Hindlimb muscle (tissue), 1 donor: ENCODE measurements around the gene PLA2G4C. TPM values are rescaled to one million over a fixed set of nuclear protein-coding genes. Genes with fewer than 3 reads are reported as not detected.

ENCODE experiments used
- DNase-seq: peaks from one replicate; pipeline ENCODE4 v3.0.0-alpha.2; 2013
- polyA plus RNA-seq: library from polyadenylated mRNA; unstranded; fragments of 120-200 nt; gene quantifications from one replicate; pipeline ENCODE4 v1.2.1, GENCODE V29; 2013; ENCODE audit not compliant: insufficient read length

PLA2G4C gene, protein sequence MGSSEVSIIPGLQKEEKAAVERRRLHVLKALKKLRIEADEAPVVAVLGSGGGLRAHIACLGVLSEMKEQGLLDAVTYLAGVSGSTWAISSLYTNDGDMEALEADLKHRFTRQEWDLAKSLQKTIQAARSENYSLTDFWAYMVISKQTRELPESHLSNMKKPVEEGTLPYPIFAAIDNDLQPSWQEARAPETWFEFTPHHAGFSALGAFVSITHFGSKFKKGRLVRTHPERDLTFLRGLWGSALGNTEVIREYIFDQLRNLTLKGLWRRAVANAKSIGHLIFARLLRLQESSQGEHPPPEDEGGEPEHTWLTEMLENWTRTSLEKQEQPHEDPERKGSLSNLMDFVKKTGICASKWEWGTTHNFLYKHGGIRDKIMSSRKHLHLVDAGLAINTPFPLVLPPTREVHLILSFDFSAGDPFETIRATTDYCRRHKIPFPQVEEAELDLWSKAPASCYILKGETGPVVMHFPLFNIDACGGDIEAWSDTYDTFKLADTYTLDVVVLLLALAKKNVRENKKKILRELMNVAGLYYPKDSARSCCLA
- polyA plus RNA-seq, result 58.0 TPM

DNA sequence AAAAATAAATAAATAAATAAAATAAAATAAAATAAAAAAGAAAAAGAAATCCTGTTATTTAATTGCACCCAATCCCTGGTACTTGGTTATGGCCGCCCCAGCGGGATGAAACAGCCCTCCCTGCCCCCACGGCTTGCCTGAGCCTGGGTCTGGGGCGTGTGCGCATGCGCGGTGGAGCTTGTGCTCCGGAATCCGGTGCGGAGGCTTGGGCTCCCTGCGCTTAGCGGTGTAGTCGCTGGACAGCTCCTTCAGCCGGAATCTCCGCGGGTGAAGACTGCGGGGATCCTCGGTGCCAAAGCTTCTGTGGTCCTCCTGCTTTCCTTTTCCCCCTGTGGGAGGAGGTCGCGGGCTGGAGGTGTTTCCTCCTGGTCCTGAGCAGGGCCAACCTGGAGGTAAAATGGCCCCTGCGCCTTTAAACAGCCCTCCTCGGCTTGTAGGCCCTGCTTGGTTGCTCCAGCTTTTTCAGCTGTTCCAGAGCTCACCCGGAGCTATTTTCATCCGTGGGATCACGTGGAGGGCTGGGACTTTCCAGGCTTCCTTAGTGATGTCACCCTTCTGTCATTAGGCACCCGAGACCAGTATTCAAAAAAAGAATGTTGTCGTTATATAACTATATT lies at the start of gene PLA2G4C:
PLA2G4C (minus strand) TSS at position 468 of the 617 bp plus-strand sequence. CDS start 4,288 bp downstream, outside the sequence.
- peak; percentile 86 for DNase-seq

DNA sequence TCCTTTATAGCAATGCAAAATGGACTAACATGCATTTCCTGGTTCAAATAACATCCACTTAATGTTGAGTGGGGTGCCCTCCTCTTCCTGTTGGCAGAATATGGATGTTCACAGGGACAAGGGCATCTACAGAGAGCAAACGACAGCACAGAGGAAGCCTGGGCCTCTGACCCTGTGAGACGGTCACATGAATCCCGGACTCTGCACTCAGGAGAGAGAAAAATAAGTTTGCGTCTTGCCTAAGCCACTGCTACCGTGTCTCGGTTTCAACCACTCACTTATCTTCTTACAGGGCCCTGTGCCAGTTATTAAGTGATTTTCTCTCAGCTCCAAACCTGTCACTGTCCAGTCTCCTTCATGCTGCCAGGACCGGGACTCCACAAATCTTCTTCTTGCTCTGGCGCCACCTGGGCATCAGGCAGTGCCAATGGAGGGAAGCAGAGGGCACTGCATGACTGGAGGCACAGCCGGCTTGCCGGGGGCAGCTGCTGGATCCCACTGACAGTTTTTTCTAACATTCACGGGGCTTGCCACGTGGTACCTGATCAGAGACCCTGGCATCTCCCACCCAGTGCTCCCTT lies 47.7 kb upstream of the PLA2G4C start:
- no peak for DNase-seq

DNA sequence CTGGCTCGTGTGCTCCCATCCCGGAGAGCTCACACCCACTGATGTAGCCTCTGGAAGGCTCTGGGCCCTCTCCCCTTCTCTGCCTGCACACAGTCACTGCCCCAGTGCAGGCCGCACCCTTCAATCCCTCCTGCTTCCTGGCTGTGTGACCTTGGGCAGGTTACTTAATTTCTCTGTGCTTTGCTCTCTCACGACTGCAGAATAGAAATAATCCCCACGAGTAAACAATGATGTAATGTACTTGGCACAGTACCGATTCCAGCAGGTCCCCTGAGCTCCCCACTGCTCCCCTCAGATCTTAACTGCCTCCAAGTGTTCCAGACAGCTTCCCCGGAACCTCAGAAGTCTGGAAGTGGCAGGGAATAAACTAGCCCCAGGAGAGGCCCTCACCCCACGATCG lies 43.4 kb upstream of the PLA2G4C start:
- no peak for DNase-seq

DNA sequence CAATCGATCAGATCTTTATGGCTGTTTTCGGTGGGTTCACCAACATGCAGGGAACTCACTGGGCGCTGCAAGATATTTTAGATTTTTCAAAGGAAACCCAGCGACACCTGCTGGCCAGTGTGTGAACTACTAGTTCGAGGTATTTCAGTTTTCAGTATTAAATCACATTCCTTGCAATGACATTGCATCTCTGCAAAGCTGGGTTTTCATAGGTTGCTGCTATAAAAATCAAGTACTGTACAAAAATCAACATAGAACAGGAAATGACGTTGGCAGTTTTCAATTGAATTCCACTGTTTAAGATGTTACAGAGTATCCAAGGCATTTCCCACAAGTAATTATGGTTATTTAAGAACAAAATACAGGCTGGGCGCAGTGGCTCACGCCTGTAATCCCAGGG lies 41.9 kb upstream of the PLA2G4C start:
- peak; percentile 53 for DNase-seq

DNA sequence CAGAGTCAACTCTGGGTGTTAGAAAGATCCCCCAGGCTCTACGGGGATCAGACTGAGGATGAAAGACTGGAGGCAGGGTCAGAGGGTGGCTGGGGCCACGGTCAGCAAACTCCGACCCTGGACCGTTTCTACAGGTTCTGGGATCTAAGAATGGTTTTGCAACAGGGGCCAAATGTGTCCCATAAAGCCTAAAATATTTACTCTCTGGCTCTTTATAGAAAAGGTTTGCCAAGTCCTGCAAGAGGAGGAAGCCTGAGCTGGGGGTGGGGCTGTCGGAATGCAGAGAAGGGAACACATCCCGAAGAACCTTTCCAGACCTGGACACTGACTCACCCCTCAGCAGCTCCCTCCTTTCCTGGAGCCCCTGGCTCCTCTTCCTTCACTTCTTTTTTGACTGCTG lies 38.8 kb upstream of the PLA2G4C start:
- DNase-seq, result peak; percentile 26

DNA sequence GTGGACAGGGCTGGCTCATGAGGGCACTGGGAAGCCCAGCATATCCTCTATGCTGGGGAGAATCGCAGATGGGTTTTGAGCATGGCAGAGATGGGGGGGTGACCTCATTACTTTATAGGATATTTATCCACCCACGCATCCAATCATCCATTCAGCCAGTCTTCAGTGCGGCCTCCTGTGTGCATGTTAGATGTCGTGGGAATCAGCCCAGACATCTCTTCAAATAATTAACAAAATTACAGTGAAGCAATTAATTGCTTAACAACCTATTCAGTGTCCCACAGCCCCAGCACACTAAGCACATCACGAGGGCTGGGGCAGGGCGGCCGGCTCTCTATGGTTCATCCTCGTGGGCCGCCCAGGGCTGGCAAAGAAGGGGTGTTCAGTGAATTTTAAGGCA lies 38.0 kb upstream of the PLA2G4C start:
- no peak for DNase-seq

DNA sequence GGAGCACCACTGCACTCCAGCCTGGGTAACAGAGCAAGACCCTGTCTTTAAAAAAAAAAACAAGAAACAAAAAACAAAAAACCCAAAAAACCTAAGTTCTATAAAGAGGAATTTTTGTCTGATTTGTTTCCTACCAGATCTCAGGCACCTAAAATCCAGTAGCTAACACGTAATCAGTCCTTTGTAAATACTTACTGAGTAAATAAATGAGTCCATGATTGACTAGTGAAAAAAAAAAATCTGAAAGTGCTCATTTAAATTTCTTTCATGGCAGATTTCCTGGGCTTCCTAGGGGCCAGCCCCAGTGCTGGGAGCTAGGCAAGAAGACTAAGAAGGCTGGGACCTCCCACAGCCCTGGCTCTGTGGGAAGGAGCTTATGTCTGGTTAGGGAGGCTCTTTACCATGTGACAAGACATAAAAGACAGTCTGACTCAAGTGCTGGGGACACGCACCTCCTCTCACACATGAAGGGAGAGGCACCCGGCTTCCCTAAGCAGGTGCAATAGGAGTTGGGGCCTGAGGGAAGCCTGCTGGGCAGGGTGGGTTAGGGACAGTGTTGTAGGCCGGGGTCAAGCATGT lies 37.1 kb upstream of the PLA2G4C start:
- no peak for DNase-seq

DNA sequence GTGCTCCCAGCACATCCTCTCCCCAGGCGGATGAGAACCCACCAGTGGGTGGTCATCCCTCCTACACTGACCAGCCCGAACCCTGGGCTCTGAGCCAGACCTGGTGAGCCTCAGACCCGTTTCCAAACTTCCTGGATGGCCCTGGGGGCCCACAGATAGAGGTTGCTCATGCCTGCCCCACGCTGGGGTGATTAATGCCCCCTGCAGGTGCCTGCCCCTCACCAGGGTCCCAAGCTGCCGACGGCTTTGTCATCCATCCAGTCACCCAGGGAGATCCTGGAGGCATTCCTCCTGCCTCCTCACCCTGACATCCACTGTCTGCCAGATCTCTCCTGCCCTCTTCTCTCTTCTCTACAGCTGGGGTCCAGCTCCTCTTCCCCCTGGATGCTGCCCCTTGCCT lies 28.4 kb upstream of the PLA2G4C start:
- DNase-seq, result no peak

DNA sequence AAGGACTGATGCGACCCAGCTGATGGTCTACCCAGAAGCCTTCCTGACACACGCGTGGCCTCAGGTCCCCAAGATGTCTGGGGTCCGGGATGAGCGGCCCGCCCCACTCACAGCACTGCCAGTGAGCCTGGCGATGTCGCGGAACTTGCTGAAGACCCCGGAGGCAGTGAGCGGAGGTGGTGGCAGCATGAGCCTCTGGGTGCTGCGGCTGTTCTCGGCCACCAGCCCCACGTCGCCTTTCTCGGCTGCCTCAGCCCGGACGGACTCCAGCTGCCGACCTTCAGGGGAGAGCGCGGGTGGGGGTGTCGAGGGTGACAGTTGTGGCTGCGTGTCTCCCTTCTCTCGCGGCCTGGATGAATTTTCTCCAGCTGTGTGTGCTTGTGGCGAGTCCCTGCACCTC lies 26.8 kb upstream of the PLA2G4C start:
- DNase-seq, result no peak

DNA sequence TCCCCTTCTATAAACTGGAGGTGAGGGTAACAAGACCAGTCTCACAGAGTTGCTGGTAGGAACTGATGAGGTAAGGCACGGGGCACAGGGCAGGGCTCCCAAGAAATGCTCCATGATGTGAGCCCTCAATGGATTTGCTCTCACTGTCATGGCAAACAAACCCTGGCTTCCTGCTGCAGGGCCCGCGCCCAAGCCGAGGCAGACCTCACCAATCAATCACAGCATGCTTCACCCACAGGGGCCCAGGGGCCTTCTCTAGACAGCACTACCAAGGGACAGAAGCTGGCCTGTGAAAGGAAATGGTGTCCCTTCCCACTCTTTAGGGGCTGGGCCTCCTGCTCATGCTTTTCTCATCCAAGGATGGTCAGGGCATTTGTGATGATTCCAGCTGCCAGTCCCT lies 25.9 kb upstream of the PLA2G4C start:
- DNase-seq, result no peak

DNA sequence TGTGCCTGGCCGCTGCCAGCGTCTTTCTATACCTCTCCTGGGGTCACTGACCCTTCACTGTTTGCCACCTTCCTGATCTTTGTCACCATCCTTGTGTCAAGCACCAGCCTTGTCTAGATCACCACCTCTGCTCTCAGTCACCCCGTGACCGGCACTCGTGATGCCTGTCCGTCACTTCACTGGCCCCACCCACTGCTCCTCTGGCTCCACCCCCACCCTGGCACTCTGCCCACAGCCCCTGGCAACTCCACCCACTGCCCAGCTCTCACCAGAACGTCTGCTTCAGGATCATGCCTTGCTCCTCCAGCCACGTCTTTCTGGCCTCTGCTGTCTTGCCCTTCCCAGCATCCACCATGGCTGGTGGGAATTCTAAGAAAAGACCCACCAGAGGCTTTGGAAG lies 24.8 kb upstream of the PLA2G4C start:
- DNase-seq, result no peak

DNA sequence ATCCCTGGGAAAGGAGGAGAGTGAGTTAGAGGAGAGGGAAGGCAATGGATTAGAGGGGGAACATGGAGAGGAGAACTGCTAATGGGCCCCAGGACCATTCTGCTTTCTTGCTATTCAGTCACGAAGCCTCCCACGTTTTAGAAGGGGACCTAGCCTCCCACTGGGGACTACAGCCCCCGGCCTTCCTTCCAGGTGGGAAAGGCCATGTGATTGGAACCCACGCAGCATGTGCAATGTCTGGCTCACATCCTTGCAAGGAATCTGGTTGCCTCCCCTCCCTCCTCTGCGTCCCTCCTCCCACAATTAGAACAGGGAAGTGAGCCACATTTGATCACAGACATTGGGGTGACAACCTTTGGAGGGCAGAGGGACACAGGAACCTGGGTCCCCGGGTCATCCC lies 22.5 kb upstream of the PLA2G4C start:
- DNase-seq, result no peak

DNA sequence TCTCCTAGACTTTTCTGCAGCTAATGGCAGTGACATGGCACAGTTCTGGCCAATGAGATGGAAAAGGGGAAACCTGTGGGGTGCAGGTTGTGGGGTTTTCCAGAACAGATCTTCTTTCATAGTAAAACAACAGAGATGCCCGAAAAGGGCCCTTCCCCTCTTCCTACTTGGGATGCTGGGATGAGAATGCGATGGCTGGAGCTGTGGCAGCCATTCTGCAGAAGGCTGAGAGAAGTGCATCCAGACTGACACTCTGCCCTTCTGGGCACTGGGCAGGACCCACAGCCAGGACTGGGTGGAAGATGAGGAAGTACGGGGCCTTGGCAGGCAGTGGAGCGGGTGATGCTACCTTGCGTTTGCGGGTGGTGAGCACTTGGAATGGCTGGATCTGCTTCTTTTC lies 16.9 kb upstream of the PLA2G4C start:
- no peak for DNase-seq

DNA sequence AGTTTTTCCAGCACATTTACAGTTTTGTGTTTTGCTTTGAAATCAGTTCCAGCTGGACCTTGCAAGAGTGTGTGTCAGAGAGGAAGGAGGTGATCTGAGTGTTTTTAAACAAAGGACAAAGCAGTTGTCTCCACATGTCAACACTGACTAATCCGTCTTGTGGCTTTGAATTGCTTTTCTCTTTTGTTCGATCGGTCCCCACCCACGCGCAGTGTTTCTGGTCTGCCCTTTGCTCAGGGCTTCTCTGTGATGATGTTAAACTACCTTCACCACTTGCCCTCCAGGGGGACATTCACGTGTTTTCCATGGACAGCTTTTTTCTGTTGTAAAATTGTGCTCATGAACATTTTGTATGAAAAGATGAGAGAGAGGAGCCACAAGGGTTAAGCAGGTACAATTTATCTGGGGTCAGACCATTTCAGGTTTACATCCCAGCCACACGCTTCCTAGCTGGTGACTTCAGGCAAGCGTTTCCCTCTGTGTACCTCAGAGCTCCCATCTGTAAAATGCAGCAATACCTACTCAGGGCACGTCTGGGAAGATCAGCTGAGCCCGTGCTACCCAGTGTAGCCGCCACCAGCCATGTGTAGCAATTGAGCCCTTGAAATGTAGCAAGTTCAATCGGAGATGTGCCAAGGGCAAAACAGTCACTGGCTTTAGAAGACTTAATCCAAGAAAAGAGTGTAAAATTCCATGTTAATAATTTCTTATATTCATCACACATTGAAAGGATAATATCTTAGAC lies 13.5 kb upstream of the PLA2G4C start:
- DNase-seq, result no peak

DNA sequence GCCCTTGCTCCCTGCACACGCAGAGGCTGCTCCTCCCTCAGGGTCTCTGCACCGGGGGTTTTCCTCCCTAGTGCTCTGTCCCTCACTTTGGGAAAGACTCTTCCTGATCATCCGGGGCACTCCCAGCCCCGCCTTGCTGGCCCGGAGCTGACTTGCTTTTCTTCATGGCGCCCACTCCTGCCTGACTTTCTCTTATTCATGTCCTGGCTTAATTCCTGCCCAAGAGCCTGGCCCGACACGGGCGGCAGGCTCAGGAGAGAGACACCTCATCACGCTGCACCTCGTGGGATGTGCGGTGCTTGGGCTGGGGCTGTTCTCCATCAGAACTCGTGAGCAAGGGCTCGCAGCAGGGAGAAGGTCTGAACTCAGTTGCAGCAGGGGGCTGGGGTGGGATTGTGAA lies 11.8 kb upstream of the PLA2G4C start:
- no peak for DNase-seq

DNA sequence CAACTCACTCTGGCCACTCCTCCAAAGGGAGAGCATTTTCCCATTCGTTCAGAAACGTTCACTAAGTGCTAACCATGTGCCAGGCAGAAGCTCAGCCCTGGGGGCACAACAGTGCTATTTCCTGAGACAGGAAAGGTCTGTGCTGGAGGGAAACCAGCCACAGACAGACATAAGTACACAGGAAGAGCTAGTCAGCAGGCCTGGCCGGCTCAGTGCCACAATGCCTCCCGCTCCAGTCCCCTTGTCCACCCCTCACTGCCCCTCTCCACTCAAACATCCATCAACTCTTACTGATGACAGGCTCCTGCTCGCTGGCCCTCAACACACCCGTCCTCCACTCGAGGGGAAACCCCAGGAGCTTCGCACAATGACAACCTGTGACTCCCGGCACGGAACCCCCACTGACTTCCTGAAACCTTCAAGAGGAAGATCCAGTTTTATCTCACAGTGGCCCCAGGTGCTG lies 11.3 kb upstream of the PLA2G4C start:
- DNase-seq, result no peak

DNA sequence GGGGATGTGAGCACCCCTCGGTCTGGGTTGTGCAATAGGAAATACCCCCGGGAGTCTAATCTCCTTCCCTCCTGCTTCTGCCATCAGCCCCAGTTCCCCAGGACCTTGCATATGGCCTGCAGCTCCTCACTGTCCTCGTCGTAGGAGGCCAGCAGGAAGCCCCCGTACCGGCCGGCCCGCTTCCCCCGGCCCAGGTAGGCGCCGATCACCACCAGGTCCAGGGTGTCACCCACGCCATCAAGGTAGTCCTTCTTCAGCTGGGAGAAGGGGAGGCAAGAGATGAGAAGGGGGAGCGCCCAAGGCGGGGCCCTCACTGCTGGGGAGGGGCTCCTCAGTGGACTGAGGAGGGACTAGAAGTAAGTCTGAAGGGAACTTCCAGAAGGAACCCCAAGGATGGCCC lies 10.4 kb upstream of the PLA2G4C start:
- no peak for DNase-seq

DNA sequence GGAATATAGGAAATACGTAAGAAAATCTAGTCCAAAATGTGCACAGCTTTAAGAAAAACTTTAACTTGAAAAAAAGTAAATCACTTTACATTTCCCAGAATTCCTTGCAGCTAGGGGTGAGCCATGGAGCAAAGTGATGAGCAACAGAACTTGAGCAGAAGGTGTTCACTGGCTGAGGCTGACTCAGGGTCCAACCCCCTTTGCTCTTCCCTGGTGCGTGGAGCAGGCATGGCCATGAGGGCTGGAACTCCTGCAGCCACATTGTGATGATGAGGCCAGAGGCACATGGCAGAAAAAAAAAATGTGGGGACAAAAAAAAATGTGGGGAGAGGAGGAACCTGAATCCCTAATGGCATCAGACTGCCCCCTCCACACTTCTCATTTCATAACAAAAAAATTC lies 9.9 kb upstream of the PLA2G4C start:
- DNase-seq, result no peak

DNA sequence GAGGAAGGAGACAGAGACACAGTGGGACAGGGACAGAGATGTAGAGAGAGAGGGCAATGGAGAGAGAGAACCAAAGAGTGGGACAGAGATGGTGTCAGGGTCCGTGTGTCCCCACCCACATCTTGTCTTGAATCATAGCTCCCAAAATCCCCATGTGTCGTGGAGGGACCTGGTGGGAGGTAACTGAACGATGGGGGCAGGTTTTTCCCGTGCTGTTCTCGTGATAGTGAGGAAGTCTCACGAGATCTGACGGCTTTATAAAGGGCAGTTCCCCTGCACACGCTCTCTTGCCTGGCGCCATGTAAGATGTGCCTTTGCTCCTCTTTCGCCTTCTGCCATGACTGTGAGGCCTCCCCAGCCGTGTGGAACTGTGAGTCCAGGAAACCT lies 7.5 kb upstream of the PLA2G4C start:
- no peak for DNase-seq

DNA sequence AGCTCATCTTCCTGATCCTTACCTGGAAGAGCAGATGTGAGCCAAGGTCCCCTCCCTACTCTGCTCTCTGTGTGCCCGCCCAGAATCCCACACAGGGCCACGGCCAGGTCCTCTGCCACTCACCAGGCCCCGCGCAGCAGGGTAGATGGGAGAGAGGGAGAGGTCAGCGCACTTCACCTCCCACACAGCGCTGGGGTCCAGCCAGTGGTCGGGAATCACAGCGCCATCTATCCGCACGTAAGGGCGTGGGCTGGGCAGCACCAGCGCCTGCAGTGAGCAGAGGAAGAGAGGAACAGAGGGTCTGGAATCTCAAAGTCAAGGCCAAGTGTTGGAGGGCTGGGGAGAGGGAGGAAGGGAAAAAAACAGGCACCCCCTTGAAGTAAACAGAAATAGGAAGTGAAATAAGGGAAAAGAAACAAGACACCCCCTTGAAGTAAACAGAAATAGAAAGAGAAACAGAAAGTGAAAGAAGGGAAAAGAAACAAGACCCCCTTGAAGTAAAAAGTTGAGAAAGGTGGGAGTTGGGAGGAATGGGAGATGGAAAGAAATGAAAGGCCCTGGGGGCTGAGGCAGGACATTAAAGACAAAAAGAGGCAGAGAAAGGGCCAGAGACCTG lies 7.0 kb upstream of the PLA2G4C start:
- DNase-seq, result no peak

DNA sequence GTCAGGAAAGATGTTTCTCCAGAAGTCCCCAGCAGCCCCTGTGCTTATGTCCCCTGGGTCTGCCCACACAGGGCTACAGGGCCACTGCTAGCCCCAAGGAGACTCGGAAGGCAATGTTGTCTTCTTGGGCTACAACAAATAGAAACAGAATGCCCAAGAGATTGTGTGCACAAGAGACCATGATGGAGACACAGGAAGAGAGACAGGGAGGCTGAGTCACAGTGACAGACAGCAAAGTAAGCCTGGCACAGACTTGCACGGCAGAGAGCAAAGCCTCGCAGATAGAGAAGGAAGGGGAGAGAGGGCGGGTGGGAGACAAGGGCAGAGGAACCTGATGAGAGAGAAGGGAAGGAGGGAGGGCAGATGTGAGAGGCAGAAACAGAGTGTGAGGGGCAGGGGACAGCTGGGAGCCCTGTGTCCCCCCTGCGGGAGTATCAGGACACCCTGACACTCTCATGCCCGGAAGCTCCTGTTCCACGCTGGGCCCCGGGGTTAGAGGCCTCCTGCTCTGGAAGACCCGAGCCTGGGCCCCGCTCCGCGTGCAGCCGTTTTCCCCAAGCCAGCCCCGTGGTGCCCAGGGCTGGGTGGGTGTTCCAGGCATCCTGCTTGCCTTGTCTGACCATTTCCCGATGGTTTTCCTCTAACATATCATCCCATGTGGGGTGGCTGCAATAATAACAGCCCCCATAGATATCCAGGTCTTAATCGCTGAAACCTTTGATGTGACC lies 2.7 kb upstream of the PLA2G4C start:
- no peak for DNase-seq
